Measurements from ENCODE around the gene PORCN.

PORCN gene

DNA sequence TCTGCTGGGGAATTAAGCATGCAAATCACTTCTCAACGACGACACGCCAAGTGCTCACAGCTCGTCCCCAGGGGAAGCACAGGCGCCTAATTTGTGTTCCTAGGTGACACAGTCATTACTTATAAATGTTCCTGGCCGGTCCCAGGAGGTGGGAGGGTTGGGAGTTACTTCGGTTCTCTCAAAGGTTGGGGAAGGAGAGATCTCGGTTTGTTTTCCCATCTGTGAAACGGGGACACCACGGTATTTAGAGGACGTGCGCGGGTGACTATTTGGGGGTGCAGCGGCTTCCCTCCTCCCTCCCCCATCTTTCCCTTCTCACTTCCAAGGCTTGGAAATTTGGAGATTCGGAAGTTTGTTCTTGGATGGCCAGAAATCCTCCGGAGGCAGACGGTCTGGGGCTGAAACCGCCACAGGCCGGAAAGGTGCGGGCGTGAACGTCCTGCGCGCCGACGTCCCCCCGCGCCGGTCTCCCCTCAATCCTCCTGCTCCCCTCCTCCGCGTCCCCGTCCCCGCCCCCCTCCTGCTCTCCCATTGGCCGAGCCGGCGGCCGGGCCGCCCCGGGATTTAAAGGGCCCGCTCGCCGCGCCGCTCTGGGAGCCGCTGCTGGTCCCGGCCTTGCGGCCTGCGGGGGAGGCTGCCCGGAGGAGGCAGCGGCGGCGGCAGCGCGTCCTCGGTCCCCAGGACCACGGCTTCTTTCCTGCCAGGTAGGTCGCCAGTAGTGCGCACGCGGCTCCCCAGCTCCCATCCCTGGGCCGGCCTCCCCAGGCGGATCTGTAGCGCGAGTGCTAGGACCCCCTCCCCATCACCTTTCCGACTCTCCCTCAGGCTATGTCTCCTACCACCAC, at the start of gene PORCN:
Gene PORCN (plus strand): TSS at position 593 of the 845 bp plus-strand sequence. CDS start 829 bp downstream, outside the sequence.
- peak; percentile 80 for DNase-seq (ENCODE audit: low spot score)

DNA sequence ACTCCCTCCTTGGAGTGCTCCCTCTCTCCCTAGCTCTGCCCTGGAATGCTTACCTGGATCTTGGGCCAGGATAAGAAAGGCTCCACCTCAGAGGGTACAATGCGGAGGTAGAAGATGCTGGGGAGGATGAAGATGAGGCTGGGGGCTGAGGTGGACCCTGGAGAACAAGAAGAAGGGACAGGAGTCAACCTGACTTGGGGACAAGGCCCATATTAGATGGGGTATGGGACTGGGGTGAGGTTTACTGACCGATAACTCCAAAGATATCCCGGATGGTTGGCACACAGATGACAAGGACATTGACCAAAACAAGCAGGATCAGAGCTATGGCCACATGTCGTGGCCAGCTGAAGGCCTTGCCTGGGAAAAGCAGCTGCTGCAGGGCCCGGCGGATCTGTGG, 49.3 kb upstream of the PORCN start:
- no peak for DNase-seq (ENCODE audit: low spot score)

DNA sequence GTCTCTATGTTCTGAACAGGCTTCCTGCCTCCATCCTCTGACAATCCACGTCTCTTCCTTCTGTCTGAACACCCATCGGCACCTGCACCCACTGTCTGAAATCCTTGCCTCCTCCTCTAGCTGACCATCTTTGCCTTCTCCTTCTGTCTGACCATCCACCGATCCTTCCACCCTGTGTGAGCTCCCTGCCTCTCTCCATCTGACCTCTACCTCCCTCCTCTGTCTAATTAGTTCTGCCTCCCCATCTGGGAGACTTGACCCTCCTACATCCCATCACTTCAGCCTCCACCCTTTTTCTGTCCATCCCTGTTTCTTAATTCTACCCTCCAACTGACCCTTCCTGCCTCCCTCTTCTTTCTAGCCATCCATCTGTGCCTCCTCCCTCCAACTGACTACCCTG, 48.8 kb upstream of the PORCN start:
- DNase-seq (ENCODE audit: low spot score), result no peak

DNA sequence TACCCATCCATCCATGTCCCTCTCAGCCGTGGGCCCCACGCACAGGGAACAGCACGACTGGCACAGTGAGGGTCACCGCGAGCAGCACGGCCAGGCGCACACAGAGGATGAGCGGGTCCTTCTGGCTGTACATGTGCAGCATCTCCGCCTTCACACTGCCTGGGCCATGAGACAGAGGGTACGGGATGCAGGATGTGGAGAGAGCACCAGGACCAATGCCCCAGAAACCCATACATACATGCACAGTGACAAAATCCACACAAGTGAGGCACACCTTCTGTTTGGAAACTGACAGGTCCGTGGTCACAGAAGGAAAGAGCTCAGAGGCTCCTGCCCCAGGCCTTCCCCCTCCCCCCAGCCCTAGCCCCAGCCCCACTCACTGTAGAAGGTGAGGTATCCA, 48.2 kb upstream of the PORCN start:
- DNase-seq (ENCODE audit: low spot score), result no peak

DNA sequence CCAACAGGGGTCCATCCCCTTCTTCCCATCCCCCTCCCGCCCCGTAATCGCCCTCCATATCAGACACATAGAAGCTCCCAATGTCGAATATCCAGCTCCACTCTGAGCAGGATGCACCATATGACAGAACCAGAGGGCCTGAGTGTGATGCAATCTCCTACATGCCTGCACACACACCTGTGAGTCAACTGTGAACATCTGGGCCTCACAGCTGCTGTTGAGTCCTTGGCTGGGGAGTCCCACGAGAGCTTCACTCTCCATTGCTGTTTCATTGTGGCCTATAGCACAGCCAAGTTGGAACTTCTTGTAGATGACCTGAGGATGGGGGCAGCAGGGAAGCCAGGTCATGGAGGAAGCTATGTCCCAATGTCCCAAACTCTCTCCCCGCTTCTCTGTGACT, 47.0 kb upstream of the PORCN start:
- peak; percentile 37 for DNase-seq (ENCODE audit: low spot score)

DNA sequence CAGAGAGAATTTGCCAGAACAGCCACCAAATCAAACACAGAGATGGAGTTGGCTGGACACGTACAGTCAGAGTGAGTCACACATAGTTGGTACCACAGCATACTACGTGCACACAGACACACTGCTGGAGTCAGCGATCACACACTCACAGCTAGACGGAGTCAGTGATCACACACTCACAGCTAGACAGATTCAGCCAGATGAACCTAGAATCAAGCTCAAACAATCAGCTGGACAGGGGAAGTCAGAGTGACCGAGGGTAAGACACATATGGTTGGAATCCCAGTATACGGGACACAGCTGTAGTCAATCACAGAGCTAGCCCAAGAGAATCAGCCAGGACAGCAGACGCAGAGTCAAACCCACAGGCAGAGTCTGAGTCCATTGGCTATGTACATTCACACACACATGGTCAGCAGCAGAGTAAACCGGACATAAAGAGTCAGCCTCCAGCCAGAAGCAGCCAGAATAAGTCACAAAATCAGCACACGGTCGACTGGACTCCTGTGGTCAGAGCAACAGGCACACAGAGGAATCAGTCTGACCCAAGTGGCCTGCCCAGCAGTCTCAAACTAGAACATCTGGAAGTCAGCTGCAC, 43.4 kb upstream of the PORCN start:
- no peak for DNase-seq (ENCODE audit: low spot score)

DNA sequence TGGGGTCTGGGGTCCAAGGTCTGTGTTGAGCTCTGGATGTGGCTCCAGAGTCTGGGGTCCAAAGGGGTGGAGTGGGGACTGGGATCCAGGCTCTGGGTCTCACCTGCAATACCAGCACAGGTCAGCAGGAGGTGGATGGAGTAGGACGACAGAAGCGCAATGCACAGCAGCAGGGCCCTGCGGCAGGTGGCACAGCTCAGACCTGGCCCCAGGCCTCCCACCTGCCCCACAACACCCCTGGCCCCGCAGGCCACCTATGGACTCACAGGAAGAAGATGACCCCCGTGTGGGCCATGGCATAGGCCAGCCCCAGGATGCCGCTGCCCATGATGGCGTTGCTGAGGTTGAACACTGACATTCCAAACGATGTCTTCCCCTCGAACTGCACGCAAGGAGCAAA, 42.1 kb upstream of the PORCN start:
- peak; percentile 23 for DNase-seq (ENCODE audit: low spot score)

DNA sequence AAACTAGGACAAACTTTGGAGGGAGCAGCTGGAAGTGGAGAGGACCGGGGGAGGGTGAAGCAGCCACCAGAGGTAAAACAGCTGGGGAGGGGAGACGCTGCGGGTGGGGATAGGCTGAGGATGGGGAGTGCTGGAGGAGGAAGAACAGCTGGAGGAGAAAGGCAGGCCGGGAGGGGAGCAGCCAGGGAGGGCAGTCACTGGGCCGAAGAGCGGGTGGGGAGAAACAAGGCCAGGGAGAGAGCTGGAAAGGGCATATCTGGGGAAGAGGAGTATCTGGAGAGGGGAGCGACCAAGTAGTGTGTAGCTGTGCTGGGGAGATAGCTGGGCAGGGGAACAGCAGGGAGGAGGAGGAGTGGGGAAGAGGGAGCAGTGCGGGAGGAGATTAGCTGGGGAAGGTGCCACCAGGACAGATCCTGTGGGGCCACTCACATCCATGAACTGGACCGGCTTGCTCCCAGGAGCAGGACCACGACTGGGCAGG, 41.5 kb upstream of the PORCN start:
- no peak for DNase-seq (ENCODE audit: low spot score)

DNA sequence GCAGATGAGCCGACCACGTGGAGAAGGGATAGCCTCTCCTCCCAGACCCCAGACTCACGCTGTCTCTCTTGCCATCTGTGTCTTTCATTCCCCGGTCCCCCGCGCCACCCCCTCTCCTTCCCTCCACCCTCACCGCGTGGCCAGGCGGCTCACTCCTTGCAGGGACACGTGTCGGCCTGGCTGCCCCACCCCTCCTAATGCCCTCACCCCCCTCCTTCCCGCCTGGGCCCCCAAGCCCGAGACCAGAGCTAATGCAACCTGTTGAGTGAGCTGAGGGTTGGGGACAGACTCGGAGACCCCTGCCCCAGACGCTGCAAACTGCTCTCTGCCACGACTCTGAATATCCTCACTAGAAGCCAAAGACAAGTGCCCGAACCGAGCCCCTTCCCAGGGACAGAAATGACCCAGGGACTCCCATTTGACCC, 40.5 kb upstream of the PORCN start:
- DNase-seq (ENCODE audit: low spot score), result peak; percentile 44

DNA sequence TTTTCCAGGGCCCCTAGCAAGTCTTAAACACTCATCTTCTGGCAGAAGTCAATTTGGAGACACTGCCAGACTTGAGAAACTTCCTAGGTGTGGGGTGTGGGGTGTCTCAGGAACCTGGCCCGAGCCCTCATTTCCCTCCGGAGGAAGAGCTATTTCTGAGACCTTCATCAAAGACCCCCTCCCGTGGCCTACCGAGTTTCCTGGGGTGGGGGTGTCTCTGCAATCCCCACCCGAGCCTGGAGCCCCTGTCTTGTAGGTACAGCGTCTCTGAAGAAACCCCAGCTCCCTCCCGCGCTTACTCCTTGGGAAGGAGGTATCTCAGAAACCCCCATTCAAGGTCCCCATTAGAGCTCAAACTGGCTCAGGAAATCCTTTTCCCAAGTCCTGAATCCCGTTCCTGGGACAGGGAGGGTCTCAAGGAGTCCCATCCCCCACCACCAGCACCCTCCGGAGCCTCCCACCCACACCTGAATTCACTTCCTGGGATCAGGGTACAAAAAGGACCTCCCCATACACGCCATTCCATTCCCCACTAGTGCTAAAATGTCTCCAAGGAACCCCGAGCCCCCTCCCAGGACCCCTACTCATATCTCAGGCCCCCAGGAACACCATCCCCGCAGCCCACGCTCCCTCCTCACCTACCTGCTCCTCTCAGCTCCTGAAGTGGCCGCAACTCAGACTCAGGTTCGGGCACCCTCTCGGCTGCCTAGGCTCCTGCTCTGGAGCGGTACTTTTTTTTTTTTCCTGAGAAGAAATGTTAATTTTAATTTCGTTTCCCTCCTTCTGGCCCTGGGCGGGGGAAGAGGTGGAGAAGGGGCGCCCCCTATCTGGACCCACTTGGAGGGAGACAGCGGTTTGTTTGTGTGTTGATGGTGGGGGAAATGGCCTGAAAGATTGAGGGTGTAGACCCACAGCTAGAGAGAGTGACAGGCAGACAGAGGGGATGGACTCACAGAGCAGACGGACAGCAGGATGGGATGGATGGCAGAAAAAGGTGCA, 39.8 kb upstream of the PORCN start:
- peak; percentile 64 for DNase-seq (ENCODE audit: low spot score)

DNA sequence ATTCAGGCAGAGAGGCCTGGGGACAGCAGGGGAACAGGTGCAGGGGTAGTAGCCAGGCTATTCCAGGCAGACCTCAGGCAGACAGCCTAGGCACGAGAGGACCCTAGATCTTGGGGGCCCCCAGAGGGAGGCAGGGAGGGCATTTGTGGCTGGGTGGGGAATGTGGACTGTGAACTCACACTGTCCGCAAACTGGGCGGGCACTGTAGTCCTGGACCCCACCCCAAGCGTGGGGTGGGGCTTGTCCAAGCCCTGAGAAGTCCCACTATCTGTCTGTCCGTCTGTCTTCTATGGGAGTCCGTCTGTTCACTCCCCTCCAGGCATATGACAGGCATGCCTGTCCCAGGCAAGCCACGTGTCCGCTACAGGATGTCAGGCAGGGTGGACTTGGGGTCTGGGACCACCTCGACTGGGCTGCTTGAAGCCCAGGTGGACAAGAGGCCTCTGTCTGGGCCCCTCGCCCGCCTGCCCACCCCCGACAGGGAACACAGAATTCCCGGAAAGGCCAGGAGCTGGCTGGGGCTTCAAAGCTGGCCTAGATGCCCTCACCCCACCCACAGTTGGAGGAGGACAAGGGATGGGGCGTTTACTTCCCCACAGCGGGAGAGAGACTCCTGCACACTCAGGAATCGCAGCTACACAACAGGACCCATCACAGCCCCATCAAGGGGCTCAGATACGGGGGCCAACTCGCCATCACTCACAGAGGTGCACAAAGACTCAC, 38.5 kb upstream of the PORCN start, which contains the start of gene SLC38A5:
Gene SLC38A5 (minus strand): TSS at position 151 of the 723 bp plus-strand sequence. CDS start 2,336 bp downstream, outside the sequence.
- DNase-seq (ENCODE audit: low spot score), result no peak

DNA sequence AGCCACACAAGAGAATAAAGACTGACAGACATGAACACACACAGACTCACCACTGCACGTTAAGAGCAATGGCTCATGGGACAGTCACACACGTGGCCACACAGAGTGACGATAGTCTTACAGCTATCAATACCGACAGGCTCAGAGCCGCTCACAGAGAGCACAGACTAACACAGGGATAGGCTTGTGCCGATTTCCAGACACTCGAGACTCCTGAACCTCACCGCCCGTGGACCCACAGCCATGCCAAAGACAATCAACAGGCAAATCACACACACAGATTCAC, 38.0 kb upstream of the PORCN start:
- no peak for DNase-seq (ENCODE audit: low spot score)

DNA sequence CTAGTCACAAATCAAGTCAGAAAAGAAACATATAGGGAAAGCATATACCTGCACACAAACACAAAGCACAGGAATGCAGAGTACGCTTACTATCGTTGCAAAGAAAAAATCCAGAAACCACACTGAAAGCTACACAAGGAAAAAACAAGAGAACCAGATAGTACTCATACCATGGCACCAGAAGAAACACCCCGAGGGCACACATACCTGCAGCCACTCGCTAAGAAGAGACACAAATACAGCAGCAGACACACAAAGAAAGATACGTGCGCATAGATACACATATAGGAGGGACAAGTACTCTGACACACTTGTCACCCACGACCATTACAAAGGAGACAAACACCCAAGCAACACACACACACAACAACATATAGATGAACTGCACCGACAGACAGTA, 37.3 kb upstream of the PORCN start:
- DNase-seq (ENCODE audit: low spot score), result no peak

DNA sequence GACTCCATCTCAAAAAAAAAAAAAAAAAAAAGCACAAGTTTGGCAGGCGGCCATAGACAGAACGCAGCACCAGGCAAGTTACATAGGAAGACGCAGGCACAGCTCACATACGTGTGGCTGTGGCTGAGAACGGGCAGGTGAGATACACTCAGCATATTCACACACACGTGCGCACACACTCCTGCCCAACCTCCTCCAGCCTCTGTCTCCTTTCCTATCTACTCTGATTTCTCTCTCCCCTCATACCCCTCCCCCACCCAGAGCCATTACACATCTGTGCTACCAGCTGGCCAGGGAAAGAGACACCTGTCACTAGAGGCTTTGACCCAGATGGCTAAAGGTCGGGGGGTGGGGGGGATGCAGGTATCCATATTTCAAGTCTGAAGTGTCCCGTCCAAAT, 36.6 kb upstream of the PORCN start:
- no peak for DNase-seq (ENCODE audit: low spot score)

DNA sequence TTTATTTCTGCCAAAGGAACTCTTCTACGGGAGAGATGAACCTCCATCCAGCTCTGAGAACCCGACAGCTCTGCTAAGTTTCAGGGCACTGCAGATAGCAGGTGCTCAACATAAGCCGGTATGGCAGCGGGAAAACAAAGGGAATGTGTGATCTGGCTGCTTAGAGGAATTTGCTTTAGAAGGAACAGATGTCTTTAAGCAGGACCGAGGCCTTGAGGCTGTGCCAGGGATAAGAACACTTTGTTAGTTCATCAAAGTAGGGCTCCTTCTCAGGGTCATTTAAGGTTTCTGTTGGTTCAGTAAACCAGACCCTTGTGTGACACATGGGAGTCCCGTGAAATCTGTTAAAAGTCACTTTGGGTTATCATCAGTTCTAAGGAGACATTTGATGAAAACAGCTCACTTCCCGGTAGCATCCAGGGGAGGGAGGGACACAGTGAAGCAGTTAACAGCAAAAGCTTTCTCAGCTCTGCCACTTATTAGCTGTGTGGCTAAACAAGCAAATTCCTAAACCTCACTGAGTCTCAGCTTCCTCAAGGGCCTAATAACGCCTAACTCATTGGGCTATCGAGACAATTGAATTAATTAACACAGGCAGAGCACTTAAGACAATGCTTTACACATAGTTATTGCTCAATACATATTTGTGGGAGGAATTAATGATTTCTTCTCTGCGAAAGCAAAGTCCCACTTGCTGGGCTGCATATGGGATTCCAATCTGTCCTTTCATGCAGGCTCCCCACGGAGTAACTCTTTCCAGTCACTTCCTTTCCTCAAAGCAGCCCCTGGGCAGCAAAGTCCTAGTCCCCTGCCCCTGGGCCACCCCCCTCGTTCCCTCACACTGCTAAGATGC, 35.7 kb upstream of the PORCN start:
- no peak for DNase-seq (ENCODE audit: low spot score)

DNA sequence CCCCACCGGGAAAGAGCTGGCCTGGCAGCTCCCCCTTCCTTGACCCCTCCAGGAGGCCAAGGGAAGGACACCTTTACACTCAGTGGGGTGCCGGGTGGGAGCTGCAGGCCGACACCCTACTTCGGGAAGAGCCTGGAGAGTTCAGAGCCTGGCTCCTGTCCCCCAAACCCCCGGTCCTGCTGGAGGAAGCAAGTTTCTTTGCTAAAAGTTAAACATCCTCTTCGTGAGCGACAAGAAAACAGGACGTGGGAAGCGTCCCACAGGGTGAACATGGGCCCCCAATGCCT, 35.1 kb upstream of the PORCN start:
- DNase-seq (ENCODE audit: low spot score), result no peak

DNA sequence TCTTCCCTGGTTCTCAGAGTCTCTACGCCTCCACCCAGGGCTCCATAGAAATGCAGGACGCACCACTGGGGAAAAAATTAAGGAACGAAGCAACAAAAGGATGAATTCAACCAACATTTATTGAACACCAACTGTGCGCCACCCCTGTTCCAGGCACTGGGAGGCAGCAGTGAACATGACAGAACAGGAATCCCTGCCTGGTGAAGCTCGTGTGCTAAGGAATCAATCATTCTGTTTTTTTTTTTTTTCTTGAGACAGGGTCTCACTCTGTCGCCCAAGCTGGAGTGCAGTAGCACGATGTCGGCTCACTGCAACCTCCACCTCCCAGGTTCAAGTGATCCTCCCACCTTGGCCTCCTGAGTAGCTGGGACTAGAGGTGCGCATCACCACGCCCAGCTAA, 34.7 kb upstream of the PORCN start:
- DNase-seq (ENCODE audit: low spot score), result peak; percentile 49

DNA sequence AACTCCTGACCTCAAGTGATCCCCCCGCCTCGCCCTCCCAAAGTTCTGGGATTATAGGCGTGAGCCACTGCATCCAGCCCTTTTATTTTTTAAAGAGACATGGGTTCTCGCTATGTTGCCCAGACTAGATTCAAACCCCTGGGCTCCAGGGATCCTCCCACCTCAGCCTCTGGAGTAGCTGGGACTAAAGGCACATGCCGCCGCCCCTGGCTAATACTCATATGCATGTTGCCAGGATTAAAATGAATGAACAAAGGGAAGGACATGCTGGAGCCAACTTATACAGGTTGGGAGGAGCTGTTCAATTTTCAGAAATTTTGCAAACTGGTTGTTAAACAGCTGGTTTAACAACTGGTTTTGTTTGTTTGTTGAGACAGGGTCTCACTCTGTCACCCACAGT, 34.2 kb upstream of the PORCN start:
- DNase-seq (ENCODE audit: low spot score), result no peak

DNA sequence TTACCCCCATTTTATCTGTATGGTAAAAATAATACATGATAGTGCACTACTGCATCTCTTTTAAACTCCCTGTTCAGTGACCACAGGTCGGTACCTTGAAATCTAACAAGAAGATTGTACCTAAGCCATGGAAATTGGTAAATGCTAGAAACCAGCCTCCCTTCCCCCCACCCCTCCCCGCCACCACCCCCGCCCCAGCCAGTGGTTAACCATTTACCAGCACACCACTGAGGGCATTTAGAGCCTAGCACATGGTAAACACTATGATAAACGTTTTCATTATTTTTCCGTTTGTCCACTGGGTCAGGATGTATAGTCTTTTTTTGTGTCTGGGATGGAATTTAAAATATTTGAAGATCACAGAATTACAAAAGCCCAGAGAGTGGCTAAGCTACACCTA, 33.5 kb upstream of the PORCN start:
- DNase-seq (ENCODE audit: low spot score), result no peak

DNA sequence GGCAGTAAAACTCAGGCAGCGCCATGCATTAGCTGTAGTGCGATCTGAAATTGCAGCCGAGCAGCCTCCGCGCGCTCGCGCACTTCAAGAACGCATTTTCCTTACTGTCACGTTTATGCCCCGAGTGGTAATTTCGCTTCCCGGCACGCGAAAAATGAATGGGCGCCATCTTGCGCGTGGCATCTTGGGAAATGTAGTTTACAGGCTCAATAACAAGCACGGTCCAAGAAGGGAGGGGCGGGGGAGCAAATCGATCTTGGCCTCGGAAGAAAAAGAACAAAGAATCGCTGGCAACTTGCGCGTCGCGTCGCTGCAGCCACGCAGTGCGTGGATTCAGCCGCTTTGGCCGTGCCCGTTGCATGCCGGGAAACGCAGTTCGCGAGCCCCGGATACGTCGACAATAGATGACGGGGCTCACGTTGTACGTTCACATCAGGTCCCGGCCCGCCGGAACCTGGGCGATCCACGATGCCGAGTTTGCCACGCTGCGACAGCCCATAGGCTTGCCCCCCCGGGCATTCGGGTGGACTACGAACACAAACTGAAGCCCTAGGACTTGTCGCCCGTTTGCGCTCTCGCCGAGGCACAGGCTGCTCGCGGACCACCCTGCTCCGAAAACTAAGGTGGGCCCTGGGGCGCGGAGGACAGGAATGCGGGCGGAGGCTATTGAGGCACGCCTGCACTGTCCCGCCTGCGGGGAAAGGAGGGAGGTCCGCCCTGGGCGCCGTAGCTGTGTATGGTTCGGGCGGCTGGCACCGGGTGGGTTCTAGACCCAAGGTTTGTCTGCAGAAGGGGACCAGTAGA, 32.8 kb upstream of the PORCN start, which contains the start of gene FTSJ1:
Gene FTSJ1 (plus strand): TSS at position 426 of the 804 bp plus-strand sequence. CDS start 1,849 bp downstream, outside the sequence.
- peak; percentile 92 for DNase-seq (ENCODE audit: low spot score)
